HS-27A (cell line): ENCODE measurements around the gene NDRG4.
"Not testable (repeated sequence)": the region's sequence is repeated elsewhere in the genome, so short reads cannot be mapped to it uniquely, and the experiment has no call there.

Source experiments
- DNase-seq: peaks from one replicate; pipeline ENCODE4 v3.0.0-alpha.2; 2012; ENCODE audit warnings: low read depth, missing footprints

Gene NDRG4

DNA sequence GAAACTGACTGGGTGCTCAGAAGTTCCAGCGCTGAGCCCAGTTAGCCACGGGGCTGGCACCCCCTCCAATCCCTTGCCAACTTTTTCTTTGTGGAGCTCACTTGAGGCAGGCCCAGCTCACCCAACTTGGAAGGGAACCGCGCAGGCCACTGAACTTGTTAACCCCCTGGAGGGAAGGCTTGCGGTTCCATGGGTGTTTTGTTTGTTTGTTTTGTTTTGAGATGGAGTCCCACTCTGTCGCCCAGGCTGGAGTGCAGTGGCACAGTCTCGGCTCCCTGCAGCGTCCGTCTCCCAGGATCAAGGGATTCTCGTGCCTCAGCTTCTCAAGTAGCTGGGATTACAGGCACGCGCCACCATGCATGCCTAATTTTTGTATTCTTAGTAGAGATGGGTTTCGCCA lies 34.1 kb upstream of the NDRG4 start:
- DNase-seq, result no peak

DNA sequence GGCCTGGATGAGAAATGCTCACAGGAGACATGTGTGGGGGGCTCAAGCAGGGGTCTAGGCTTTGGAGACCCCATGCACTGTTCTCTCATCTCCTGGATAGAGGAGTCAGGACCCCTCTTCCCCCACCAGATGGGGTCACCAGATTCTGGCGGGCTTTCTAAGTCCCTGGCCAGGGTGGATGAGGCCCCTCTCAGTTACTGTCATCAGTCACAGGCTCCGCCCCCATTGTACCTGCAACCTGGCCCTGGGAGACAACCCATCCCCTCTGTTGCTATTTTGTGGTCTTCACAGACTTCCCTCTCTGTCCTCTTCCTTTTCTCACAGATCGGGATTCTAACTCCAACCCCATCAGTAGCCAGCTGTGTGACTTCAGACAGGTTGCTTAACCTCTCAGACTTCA lies 33.5 kb upstream of the NDRG4 start:
- DNase-seq, result no peak

DNA sequence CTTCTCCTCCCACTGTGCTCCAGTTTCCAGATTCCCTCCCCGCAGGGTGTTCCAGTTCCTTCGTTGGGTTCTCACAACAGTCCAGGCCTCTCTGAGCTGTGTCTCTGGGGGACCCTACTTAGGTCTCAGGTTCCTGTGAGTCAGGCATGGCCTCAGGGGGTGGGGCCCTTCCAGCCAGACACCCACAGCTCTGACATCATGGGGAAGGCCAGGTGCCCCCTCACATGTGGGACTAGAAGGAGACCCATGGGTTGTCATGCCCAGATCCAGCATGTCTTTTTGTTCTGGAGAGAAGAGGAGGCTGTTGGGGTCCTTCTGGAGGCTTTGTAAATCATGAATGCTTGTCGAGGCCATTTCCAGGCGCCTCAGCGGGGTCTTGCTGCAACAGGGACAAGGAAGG lies 32.0 kb upstream of the NDRG4 start:
- DNase-seq, result no peak

DNA sequence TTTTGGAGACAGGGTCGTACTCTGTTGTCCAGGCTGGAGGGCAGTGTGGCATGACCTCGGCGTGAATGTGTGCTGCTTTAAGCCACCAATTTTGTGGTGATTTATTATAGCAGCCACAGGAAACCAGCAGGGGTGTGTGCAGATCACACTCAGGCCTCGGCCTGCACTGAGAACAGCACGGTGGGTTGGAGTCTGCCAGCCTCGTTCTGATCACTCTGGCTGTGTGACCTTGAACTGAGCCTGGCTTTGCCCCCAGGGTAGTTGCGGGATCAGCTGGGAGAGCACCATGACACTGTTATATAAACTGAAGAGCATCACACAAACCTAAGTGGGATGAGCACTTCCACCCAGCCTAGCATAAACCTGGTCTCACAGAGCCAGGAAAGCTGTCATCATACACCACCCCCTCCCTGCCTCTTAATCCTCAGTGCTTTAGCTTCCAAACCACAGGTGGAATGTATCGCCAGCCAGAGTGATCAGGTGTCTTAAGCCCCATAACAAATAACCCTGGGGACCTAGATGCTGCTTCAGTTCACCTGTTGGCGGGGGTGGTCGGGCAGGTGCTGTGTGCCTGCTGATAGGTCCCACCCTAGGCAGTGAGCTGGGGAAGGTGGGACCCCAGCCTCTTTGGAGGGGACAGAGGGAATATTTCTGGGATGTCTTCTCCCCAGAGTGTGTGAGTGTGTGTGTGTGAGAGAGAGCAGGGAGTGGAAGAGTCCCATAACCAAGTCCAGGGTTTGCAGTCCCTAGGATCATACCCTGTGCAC lies 28.6 kb upstream of the NDRG4 start:
- DNase-seq, result no peak

DNA sequence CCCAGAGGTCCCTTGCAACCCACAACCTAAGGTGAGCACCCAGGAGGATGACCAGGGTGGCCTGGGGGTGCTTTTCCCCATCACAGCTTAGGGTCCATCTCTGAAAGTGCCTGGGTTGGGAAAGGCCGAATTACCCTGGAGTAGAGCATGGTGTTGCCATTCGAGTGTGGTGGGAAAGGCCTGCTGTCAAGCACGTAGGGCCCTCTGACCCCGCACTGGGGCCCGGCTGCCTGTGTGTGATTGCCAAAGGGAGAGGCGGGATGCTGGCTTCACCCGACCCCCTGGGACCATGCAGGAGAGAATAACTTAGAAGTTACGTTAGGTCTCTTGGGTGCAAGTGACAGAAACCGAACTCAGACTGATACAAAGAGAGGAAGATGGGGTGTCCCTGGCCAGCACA lies 27.7 kb upstream of the NDRG4 start:
- no peak for DNase-seq

DNA sequence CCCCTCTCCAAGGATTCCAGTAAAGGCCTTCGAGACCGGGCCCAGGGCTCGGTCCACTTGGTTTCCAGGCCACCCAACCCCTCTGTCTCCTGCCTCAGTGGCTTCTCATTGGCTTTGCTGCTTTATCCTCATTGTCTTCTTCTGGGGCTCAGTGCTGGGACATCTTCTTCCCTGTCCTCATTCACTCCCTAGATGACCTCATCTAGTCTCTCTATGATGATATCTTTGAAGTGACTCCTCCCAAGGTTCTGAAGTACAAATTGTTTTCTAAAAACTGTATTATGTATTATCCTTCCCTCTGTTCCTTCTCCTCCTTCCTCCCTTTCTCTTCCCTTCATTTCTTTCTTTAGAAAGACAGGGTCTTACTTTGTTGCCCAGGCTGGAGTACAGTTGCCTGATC lies 27.1 kb upstream of the NDRG4 start:
- DNase-seq, result no peak

DNA sequence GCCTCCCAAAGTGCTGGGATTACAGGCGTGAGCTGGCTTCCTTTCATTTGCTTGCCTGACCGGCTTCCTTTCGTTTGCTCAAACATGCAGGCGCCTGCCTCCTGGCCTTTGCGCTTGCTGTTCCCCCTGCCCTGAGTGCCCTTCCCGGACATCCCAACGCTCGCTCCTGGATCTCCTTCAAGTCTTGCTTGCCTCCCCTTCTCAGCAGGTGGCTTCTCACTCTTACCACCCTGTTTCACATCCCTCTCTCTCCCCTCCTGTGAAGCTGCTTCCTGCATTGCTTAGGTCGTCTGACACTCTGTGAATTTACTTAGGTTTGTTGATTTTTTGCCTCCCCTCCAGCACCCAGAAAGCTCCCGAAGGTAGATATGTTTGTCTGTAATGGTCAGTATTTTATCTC lies 25.6 kb upstream of the NDRG4 start:
- no peak for DNase-seq

DNA sequence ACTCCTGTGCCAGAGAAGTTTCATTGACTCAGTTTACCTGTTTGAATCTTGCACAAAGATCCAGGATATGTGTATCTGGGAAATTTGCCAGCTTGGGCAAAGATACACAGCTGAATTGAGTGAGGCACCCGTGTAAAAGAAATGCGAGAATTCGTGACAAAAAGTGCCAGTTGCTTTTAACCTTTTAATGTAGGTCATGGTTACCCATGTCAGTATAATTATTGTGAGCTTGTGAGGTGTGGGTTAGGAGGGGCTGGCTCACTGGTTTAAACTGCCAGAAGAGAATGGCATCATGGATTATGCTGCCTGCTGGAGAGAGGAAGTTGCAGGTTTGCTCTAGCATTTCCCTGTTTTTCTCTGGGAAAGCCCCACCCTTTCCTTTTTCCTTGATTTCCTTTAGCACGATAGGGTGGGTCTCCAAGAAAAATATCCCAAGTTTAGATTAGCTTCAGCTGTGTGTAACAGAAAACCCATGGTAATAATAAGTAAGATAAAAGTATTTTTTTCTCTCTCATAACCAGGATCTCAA lies 24.8 kb upstream of the NDRG4 start:
- DNase-seq, result no peak

DNA sequence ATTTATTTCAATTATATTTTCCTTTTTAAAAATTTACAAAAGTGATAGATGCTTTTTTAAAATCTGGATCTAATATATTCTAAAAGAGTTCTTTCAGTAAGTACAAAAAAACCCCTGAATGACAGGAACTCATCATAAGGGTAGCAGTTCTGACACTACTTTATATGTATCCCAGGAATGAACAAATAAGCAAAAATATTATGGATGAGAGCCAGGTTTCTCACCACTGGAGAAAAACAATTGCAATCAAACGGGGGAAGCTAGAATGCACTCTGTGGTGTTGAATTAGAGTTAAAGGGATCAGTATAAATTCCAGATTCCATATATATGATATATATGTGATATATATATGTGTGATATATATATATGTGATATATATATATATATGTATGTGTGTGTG lies 23.2 kb upstream of the NDRG4 start:
- no peak for DNase-seq

DNA sequence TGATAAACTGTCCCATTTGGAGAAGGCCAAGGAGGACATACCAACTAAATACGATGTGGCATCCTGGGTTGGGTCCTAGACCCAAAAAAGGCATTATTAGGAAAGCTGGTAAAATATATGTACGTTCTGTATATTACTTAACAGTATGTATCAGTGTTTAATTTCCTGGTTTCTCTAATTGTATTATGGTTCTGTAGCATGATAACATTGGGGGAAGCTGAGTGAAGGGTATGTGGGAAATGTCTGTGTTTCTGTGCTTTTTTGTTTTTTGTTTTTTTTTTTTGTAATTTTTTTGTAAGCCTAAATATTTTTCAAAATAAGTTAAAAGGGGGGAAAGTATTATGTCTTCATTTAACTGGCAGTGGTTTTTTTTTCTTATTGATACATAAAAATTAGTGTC lies 21.5 kb upstream of the NDRG4 start:
- DNase-seq, result no peak

DNA sequence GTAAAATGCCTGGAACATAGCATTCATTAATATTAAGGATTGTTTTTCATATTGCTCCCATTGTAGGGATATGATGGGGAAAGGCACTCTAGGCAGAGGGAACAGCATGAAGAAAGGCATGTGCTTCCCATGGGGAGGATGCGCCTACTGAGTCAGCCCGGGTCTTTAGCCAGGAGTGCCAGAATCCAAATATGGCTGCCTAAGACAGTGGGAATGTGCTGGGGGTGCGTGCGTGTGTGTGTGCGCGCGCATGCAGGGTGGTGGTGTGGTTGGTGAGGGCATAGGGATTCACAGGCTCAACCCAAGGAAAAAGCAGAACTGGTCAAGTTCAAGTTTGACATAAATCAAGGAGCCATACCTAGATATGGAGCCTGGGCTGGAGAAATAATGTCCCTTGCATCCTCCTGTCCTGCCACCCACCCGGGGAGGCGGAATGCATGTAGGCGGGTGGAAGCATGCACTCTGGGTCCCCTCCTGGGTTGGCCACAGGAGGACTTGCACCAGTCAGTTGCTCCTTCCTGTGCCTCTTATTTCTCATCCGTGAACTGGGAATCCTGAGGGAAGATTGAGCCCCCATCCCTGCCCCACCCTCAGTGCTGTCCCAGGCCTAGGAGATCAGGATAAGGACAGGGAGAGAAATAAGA lies 18.6 kb upstream of the NDRG4 start:
- DNase-seq, result no peak

DNA sequence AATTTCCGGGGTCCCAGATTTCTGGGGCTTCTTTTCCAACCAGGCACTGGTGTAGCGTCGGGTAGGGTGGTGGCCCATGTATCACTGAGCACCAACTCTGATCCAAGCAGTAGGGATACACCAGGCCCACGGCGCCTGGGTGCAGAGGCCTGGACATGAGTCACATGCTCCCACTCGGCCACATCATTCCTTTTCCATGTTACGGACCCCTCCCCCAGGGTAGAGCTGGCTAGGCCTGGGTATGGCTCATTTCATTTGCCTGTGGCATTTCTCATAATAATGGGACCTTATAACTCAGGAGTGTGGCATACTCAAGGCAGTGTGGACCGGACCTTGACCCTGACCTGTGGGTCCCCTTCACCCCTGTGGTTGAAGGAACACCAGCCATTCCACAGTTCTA lies 18.0 kb upstream of the NDRG4 start:
- no peak for DNase-seq

DNA sequence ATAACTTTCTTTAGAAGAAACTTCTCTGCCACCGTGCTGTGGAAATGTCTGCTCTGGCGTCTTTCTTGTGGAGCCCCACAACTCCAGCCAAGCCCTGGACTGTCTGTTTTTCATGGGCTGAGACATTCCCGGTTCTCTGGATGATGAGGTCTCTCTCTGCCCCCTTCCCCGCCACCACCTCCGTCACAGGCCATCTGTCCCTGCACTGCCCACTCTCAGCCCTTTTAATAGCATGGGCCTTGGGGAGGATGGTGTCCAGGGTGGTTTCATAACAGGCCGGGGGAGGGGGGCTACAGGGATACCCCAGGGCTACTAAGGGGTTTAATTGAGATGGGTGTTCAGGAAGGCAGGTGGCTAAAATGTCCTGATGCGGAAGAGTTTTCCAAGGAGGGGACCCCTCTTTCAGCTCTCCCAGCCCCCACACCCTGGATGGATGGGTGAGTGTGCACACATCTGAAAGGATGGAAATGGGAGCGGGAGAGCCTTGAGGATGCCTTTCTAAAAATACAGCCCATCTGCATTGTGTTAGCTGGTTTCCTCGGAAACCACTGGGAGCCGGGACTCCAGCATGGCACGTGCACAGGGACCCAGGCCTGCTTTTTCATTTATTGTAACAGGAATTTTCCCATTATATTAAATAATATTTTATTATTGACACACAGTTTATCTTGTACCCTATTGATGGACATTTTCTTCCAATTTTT lies 14.6 kb upstream of the NDRG4 start:
- no peak for DNase-seq

DNA sequence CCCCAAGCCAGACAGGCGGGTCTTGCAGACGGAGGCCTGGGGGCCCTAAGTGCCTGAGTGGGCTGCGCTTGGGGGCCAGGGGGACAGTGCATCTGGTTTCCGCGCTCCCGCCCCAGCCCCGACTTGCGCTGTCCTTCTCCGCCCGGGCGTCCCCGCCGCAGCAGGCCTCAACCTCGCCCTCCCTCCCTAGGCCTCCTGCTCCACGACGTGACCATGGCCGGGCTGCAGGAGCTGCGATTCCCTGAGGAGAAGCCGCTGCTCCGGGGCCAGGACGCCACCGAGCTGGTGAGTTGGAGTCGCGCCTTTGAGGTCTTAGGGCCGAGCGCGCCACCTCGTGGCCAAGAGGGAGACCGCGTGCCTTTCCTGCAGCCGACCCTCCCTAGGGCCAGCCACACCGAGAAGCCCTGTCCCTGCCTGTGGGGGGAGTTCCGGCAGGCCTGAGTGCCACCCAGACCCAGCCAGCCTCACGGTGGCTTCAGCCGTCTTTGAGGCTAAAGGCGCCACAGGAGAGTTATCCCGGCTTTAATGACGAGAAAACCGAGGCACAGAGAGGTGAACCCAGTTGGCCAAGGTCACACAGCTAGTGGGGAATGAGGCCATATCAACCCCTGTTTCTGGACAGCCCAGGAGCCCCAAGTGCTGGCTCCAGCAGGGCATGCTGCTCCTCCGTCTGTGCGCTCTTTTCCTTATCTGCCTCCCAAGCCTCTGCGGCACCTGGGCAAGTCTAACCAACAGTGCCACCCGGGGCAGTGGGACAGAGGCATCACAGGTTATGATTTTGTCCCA lies 12.2 kb upstream of the NDRG4 start:
- DNase-seq, result peak; percentile 33

DNA sequence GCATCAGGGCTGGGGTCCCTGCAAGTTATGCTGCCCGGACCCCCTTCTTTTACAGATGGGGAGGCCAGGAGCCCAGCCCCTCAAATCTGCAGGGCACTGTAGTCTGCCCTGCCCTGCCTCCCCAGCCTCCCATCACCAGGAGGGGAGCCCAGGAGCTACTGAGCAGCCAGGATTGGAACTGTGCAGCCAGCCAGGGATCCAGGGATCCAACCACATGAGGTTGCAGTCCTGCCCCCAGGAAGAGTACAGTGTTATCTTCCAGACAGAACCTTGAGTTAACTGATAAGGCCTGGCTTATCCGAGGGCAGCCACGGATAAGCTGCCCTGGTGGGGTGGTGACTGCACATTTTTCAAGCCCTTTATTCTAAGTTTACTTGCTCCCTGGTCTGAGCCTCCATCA lies 11.4 kb upstream of the NDRG4 start:
- no peak for DNase-seq

DNA sequence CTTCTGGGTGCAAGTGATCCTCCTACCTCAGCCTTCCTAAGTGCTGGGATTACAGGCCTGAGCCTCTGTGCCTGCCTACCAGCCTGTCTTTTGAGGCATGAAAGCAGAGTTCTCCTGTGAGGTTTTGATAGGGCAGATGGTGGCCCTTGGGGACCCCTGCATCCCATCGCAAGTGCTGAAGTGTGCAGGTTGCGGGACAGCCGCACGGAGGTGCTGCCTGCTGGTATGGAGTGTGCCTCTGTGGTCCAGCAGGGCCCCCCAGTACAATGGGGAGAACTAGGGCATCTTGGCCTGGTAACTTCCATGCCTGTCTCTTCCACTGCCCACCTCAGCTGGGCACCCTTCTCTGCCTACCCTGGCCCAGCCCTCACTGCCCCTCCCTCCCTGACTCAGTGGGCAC lies 9.9 kb upstream of the NDRG4 start:
- no peak for DNase-seq

DNA sequence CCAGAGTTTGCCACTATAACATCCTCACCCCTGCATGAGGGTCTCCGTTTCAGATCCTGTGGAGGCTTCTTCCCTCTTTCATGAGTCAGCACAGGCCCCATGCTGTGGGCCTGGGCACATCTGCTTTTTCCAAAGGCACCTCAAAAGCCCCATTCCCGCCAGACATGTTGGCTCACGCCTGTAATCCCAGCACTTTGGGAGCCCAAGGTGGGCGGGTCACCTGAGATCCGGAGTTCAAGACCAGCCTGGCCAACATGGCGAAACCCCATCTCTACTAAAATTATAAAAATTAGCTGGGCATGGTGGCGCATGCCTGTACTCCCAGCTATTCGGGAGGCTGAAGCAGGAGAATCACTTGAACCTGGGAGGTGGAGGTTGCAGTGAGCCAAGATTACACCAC lies 9.4 kb upstream of the NDRG4 start:
- DNase-seq, result not testable (repeated sequence)

DNA sequence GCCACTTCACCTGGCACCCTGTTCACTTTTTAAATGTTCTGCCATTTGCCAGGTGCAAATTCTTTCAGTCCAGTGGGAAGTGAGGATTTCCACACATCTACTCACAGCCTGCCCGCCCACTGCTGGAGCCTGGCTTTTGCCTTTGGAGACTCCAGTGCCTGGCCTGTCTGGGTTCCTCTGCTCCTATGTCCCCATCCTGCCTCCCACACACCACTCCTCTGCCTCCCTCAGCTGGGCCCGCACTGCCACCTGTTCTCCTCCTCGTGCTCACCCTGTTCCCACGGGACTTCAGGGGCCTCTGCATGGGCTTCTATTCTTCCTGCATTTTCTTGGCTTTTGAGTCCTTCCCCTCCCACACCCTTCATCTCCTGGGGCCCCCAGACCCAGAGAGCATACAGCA lies 7.9 kb upstream of the NDRG4 start:
- no peak for DNase-seq

DNA sequence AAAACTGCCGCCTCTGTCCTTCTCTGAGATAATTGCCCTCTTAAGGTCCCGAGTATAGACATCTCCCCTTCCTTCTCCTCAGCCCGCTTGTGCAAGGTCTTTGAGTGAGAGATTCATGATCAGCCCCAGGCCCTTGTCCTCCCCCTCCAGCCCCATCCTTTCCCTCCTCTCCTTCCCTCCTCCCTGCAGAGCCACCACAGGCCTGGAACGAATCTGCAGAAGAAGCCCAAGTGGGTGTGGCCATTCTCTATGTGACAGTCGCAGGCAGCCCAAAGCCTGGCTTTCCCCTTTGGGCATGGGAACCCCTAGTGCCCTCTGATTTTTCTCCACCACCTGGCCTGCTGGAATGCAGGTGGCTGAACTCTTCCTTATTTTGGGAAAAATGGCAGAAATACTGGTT lies 7.2 kb upstream of the NDRG4 start:
- no peak for DNase-seq

DNA sequence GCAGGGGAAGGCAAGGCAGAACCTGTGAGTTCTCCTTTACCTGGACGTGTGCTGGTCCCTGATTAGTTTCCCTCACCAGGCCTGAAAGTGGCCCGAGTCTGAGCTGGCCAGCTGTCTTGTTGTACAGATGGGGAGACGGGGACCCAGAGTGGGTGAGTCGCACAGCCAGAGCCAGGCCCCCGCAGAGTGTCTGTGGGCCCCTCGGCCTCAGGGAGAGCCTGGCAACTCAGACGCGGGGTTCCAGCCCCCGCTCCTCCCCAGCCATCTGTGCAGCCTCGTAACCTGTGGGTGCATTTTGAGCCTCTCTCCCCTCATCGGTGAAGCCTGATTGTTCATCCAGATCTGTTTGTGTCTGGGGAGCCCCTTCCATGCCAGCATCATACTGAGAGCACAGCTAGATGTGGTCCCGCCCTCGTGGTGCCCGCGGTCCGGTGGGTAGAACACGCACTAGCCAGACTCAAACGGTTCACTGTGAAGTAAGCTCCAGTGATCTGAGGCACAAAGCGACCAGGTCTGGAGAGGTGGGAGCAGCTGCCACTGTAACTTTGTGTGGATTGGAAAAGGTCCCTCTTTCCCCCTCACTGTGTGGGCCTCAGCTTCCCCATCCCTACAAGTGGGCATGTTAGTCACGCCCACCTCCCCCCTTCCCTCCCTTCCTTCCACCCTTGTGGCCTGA lies 6.0 kb upstream of the NDRG4 start:
- DNase-seq, result no peak

DNA sequence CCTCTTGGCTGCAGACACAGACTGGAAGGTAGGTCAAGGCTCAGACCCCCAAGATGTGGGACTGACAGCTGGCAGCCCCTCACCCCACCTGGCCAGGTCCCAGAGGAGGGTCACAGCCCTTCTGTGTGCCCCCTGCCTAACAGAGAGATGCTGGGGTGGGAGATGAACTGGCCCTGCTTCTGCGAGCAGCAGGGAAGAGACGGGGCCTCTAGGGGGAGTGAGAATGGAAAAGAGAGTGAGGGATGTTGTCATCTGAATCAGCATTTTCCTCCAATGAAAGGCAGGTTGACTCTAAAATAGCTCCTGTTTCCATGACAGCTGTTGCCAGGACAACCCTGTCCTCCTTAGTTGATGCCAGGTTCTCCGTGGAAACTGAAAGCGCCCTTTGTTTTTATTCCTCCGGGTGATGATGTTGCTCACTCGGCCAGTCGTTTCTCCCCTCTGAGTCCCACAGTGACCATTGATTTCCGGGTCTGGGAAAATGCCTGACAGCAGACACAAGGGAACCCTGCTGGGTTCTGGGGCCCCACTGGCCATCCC lies 4.9 kb upstream of the NDRG4 start:
- peak; percentile 69 for DNase-seq
